H9 (cell line): ENCODE measurements around the gene PGAP6. TPM values are rescaled to one million over a fixed set of nuclear protein-coding genes. Genes with fewer than 3 reads are reported as not detected.
A peak's percentile ranks its signal among the peaks of the same experiment; 100 is the strongest.

Source experiments
- DNase-seq: peaks from one replicate; pipeline ENCODE4 v3.0.0-alpha.2; 2017
- H2AFZ ChIP-seq: one replicate; pipeline ENCODE4 v1.6.1; 2013; ENCODE audit warnings: mild to moderate bottlenecking, low read length, control low read depth, moderate library complexity
- H2AK5ac ChIP-seq: 2 replicates; pipeline ENCODE4 v1.6.1; 2013; ENCODE audit warnings: low read length, control low read depth, mixed read lengths; ENCODE audit not compliant: insufficient read length
- H2BK120ac ChIP-seq: one replicate; pipeline ENCODE4 v1.6.1; 2013; ENCODE audit warnings: low read depth, mild to moderate bottlenecking, low read length, control low read depth, inconsistent platforms; ENCODE audit not compliant: poor library complexity, severe bottlenecking
- H2BK12ac ChIP-seq: 2 replicates; pipeline ENCODE4 v1.6.1; 2013; ENCODE audit warnings: low read length, control low read depth, mixed read lengths, low read depth; ENCODE audit not compliant: insufficient read length
- H2BK15ac ChIP-seq: 2 replicates; pipeline ENCODE4 v1.6.1; 2013; ENCODE audit warnings: low read depth, low read length, control low read depth
- H2BK20ac ChIP-seq: one replicate; pipeline ENCODE4 v1.6.1; 2013; ENCODE audit warnings: low read depth, mild to moderate bottlenecking, low read length, control low read depth, inconsistent platforms; ENCODE audit not compliant: poor library complexity, severe bottlenecking
- H2BK5ac ChIP-seq: 2 replicates; pipeline ENCODE4 v1.6.1; 2013; ENCODE audit warnings: low read length, control low read depth, mixed read lengths; ENCODE audit not compliant: insufficient read length
- H3K14ac ChIP-seq: 2 replicates; pipeline ENCODE4 v1.6.1; 2013; ENCODE audit warnings: low read length, control low read depth; ENCODE audit not compliant: insufficient read depth
- H3K18ac ChIP-seq: 2 replicates; pipeline ENCODE4 v1.6.1; 2013; ENCODE audit warnings: low read depth, mild to moderate bottlenecking, mixed read lengths, low read length, control low read depth; ENCODE audit not compliant: insufficient read length
- H3K23ac ChIP-seq: 2 replicates; pipeline ENCODE4 v1.6.1; 2013; ENCODE audit warnings: low read length, control low read depth, mixed read lengths, low read depth; ENCODE audit not compliant: insufficient read length
- H3K23me2 ChIP-seq: 2 replicates; pipeline ENCODE4 v1.6.1; 2013; ENCODE audit warnings: low read depth, mild to moderate bottlenecking, mixed read lengths, low read length, control low read depth; ENCODE audit not compliant: insufficient read length, poor library complexity, severe bottlenecking
- H3K27ac ChIP-seq: 2 replicates; pipeline ENCODE4 v1.5.1; 2013; ENCODE audit warnings: low read length, control low read depth, mixed read lengths, low read depth; ENCODE audit not compliant: insufficient read length
- H3K27me3 ChIP-seq: 2 replicates; pipeline ENCODE4 v1.6.1; 2013; ENCODE audit warnings: low read length, control low read depth, inconsistent platforms; ENCODE audit not compliant: insufficient read depth
- H3K4ac ChIP-seq: 2 replicates; pipeline ENCODE4 v1.6.1; 2013; ENCODE audit warnings: low read depth, mild to moderate bottlenecking, control low read depth, inconsistent platforms, low read length, moderate library complexity
- H3K4me1 ChIP-seq: 2 replicates; pipeline ENCODE4 v1.6.1; 2013; ENCODE audit warnings: low read length, control low read depth, inconsistent platforms; ENCODE audit not compliant: insufficient read depth
- H3K4me2 ChIP-seq: 2 replicates; pipeline ENCODE4 v1.6.1; 2013; ENCODE audit warnings: low read length, control low read depth, mixed read lengths; ENCODE audit not compliant: insufficient read length, insufficient read depth
- H3K56ac ChIP-seq: 2 replicates; pipeline ENCODE4 v1.6.1; 2013; ENCODE audit warnings: low read depth, mild to moderate bottlenecking, mixed read lengths, low read length, control low read depth; ENCODE audit not compliant: insufficient read length
- H3K79me1 ChIP-seq: 2 replicates; pipeline ENCODE4 v1.6.1; 2013; ENCODE audit warnings: low read depth, mild to moderate bottlenecking, moderate library complexity, low read length, control low read depth, inconsistent platforms; ENCODE audit not compliant: insufficient read depth, poor library complexity, severe bottlenecking
- H3K79me2 ChIP-seq: 2 replicates; pipeline ENCODE4 v1.6.1; 2013; ENCODE audit warnings: low read length, control low read depth, inconsistent platforms; ENCODE audit not compliant: insufficient read depth
- H3K9ac ChIP-seq: 2 replicates; pipeline ENCODE4 v1.6.1; 2013; ENCODE audit warnings: low read length, control low read depth, mixed read lengths; ENCODE audit not compliant: insufficient read length; ENCODE audit errors: extremely low read depth
- H3K9me3 ChIP-seq: one replicate; pipeline ENCODE4 v1.6.1; 2013; ENCODE audit warnings: low read depth, low read length, inconsistent platforms; ENCODE audit not compliant: control insufficient read depth
- H3T11ph ChIP-seq: one replicate; pipeline ENCODE4 v1.6.1; 2013; ENCODE audit warnings: mild to moderate bottlenecking, low read length, control low read depth, inconsistent platforms
- H4K20me1 ChIP-seq: one replicate; pipeline ENCODE4 v1.6.1; 2013; ENCODE audit not compliant: control insufficient read depth, insufficient read length, insufficient read depth
- H4K5ac ChIP-seq: 2 replicates; pipeline ENCODE4 v1.6.1; 2013; ENCODE audit warnings: low read depth, mild to moderate bottlenecking, mixed read lengths, low read length, control low read depth; ENCODE audit not compliant: insufficient read length
- H4K8ac ChIP-seq: replicated peaks from 2 replicates; pipeline ENCODE4 v1.6.1; 2013; ENCODE audit warnings: low read length, control low read depth, mixed read lengths, low read depth; ENCODE audit not compliant: insufficient read length
- H4K91ac ChIP-seq: 2 replicates; pipeline ENCODE4 v1.6.1; 2013; ENCODE audit warnings: low read depth, mild to moderate bottlenecking, moderate library complexity, mixed read lengths, low read length, control low read depth; ENCODE audit not compliant: insufficient read length
- H3K27ac Mint-ChIP-seq, 3 experiments: 2 replicates in 2 of 3; 3 replicates in 1 of 3; pipeline ENCODE4 v1.8.0; 2020 to 2021; ENCODE audit warnings: mixed read lengths in 3 of 3, mild to moderate bottlenecking in 1 of 3, moderate library complexity in 1 of 3
- H3K27me3 Mint-ChIP-seq: 2 replicates; pipeline ENCODE4 v1.8.0; 2021; ENCODE audit warnings: low read depth, mild to moderate bottlenecking, moderate library complexity, mixed read lengths
- H3K36me3 Mint-ChIP-seq, 3 experiments: 2 replicates in 2 of 3; 3 replicates in 1 of 3; pipeline ENCODE4 v1.8.0; 2020 to 2021; ENCODE audit warnings: low read depth in 3 of 3, mixed read lengths in 3 of 3; ENCODE audit not compliant: insufficient read depth in 1 of 3
- H3K4me1 Mint-ChIP-seq, 2 experiments: 2 replicates each; pipeline ENCODE4 v1.8.0; 2020; ENCODE audit warnings: mixed read lengths in 2 of 2
- H3K4me3 Mint-ChIP-seq, 2 experiments: 2 replicates in 1 of 2; 3 replicates in 1 of 2; pipeline ENCODE4 v1.8.0; 2020 to 2021; ENCODE audit warnings: mild to moderate bottlenecking in 2 of 2, mixed read lengths in 2 of 2, moderate library complexity in 1 of 2
- H3K9me3 Mint-ChIP-seq, 2 experiments: 2 replicates in 1 of 2; 3 replicates in 1 of 2; pipeline ENCODE4 v1.8.0; 2020; ENCODE audit warnings: mild to moderate bottlenecking in 2 of 2, mixed read lengths in 2 of 2, moderate library complexity in 1 of 2
- CTCF ChIP-seq: fragments of 200-600 bp; sonication (generic); conservative IDR thresholded peaks from 3 replicates; pipeline ENCODE4 v1.8.0; 2021; ENCODE audit warnings: antibody characterized with exemption, mild to moderate bottlenecking
- WGBS: extraction: QIAGEN DNeasy Blood & Tissue Kit; methylation state at CpG from one replicate; pipeline ENCODE4 v1.1.7; 2013; ENCODE audit warnings: missing lambda C conversion rate, low lambda C conversion rate, mixed read lengths; ENCODE audit not compliant: insufficient read length; ENCODE audit errors: extremely low coverage; 5-methylcytosine and 5-hydroxymethylcytosine counted together
- total RNA-seq: library from RNA; stranded (reverse); gene quantifications from 2 replicates; pipeline ENCODE4 v1.2.1, GENCODE V29; 2021

PGAP6 gene
- total RNA-seq, 1 experiment from 2014 or later: 111 TPM

- Histone ChIP-seq H3K4me1 (peaks cover 2% of the 10 kb centered on the region; the same call in 1 of the 2 replicates), H4K91ac (no peak overlapping the region), H3K9ac (no peak overlapping the region), H2BK12ac (no peak overlapping the region), H3K18ac (peak overlapping the region; percentile 11), H3K4ac (no peak overlapping the region), H2BK120ac (no peak overlapping the region), H3K14ac (no peak overlapping the region; the same call in 1 of the 2 replicates), H3K79me1 (no peaks in the 10 kb centered on the region), H2BK20ac (no peak overlapping the region), H4K8ac (no peak overlapping the region), H3T11ph (no peak overlapping the region), H4K5ac (no peak overlapping the region), H2BK5ac (no peak overlapping the region), H3K23ac (no peak overlapping the region), H2AK5ac (no peak overlapping the region), H2BK15ac (no peak overlapping the region), H3K79me2 (no peaks in the 10 kb centered on the region), H3K4me2 (peak overlapping the region; percentile 36), H3K27me3 (no peaks in the 10 kb centered on the region), H3K23me2 (no peaks in the 10 kb centered on the region), H4K20me1 (peaks cover 2% of the 10 kb centered on the region), H2AFZ (no peak overlapping the region), H3K27ac (no peak overlapping the region), H3K56ac (no peak overlapping the region), H3K9me3 (no peaks in the 10 kb centered on the region)
- H3K27me3 Mint-ChIP-seq: no peaks in the 10 kb centered on the region
- DNase-seq: peak; percentile 80
- peaks cover 7 to 14% of the 10 kb centered on the region in 2 experiments for H3K9me3 Mint-ChIP-seq
- H3K4me3 Mint-ChIP-seq: peak overlapping the region; percentile 80 to 94
- no CpG with 5 or more reads among the region's 22 CpGs for WGBS
- peaks cover 22 to 34% (median 29%) of the 10 kb centered on the region in 3 experiments for H3K36me3 Mint-ChIP-seq
- H3K4me1 Mint-ChIP-seq: peaks cover 23 to 24% of the 10 kb centered on the region in 2 experiments
- no peak for TF ChIP-seq CTCF
- peak overlapping the region; percentile 96 to 97 (median 97) for H3K27ac Mint-ChIP-seq
These were observed 14.8 kb upstream of the PGAP6 start for GRCh38 chr16:396605-397004.
